ENCODE measurements around the gene TRA2A.

The TRA2A gene

GRCh38 chr7:23462846-23463245, 68.9 kb downstream of the TRA2A start:
- Histone ChIP-seq H3K9me3 (ENCODE audit: insufficient read depth, low read length) (no peaks in the 10 kb centered on the region), H3K27ac (ENCODE audit: low read depth, low read length) (peak overlapping the region; percentile 48; the same call in 1 of the 2 replicates), H3K4me2 (ENCODE audit: low read depth, low read length, poor library complexity, severe bottlenecking) (peak overlapping the region; percentile 100), H3K9ac (ENCODE audit: low read length) (peak overlapping the region; percentile 31; the same call in 1 of the 2 replicates), H3K4me3 (ENCODE audit: insufficient read depth, low read length, poor library complexity, severe bottlenecking) (no peak overlapping the region), H3F3A (ENCODE audit: insufficient read depth) (peaks cover 24% of the 10 kb centered on the region), H4K20me1 (ENCODE audit: low read depth, low read length) (peaks cover 43% of the 10 kb centered on the region; the same call in 1 of the 2 replicates), H3K79me2 (ENCODE audit: insufficient read depth, low read length) (peaks cover 100% of the 10 kb centered on the region), H3K36me3 (ENCODE audit: low read length) (peaks cover 27% of the 10 kb centered on the region), H3K9me2 (replicated peaks; ENCODE audit: insufficient read depth, low read length) (no peaks in the 10 kb centered on the region), H2AFZ (ENCODE audit: low read depth, low read length, severe bottlenecking) (no peak overlapping the region), H3K27me3 (ENCODE audit: low read length) (no peaks in the 10 kb centered on the region)
- TF ChIP-seq CTCF (IDR thresholded peaks at IDR 0.05; ENCODE audit: insufficient read depth, low read length, poor library complexity, severe bottlenecking): no peak
- no peak for TF ChIP-seq EZH2phosphoT487 (conservative IDR thresholded peaks at IDR 0.05; ENCODE audit: low read length)

- Histone ChIP-seq H3K27me3 (ENCODE audit: low read length) (no peaks in the 10 kb centered on the region), H3K9me3 (ENCODE audit: insufficient read depth, low read length) (no peaks in the 10 kb centered on the region), H3K79me2 (ENCODE audit: insufficient read depth, low read length) (peaks cover 100% of the 10 kb centered on the region), H3K36me3 (ENCODE audit: low read length) (peaks cover 21% of the 10 kb centered on the region), H3K9ac (ENCODE audit: low read length) (no peak overlapping the region), H2AFZ (ENCODE audit: low read depth, low read length, severe bottlenecking) (no peak overlapping the region), H4K20me1 (ENCODE audit: low read depth, low read length) (peaks cover 64% of the 10 kb centered on the region), H3F3A (ENCODE audit: insufficient read depth) (peaks cover 24% of the 10 kb centered on the region), H3K4me3 (ENCODE audit: insufficient read depth, low read length, poor library complexity, severe bottlenecking) (no peak overlapping the region), H3K27ac (ENCODE audit: low read depth, low read length) (no peak overlapping the region), H3K9me2 (replicated peaks; ENCODE audit: insufficient read depth, low read length) (no peaks in the 10 kb centered on the region), H3K4me2 (ENCODE audit: low read depth, low read length, poor library complexity, severe bottlenecking) (no peak overlapping the region)
- no peak for TF ChIP-seq CTCF (IDR thresholded peaks at IDR 0.05; ENCODE audit: insufficient read depth, low read length, poor library complexity, severe bottlenecking)
- TF ChIP-seq EZH2phosphoT487 (conservative IDR thresholded peaks at IDR 0.05; ENCODE audit: low read length): no peak
These were observed 73.7 kb downstream of the TRA2A start for GRCh38 chr7:23458044-23458443.

GRCh38 chr7:23456093-23456492, 75.7 kb downstream of the TRA2A start:
- H3K36me3 ChIP-seq (ENCODE audit: low read length): peaks cover 19% of the 10 kb centered on the region
- H3K9me3 ChIP-seq (ENCODE audit: insufficient read depth, low read length): no peaks in the 10 kb centered on the region
- no peaks in the 10 kb centered on the region for H3K9me2 ChIP-seq (replicated peaks; ENCODE audit: insufficient read depth, low read length)
- H3F3A ChIP-seq (ENCODE audit: insufficient read depth): peaks cover 23% of the 10 kb centered on the region
- no peak overlapping the region for H2AFZ ChIP-seq (ENCODE audit: low read depth, low read length, severe bottlenecking)
- no peak for TF ChIP-seq EZH2phosphoT487 (conservative IDR thresholded peaks at IDR 0.05; ENCODE audit: low read length)
- no peak for TF ChIP-seq CTCF (IDR thresholded peaks at IDR 0.05; ENCODE audit: insufficient read depth, low read length, poor library complexity, severe bottlenecking)
- no peaks in the 10 kb centered on the region for H3K27me3 ChIP-seq (ENCODE audit: low read length)
- no peak overlapping the region for H3K4me2 ChIP-seq (ENCODE audit: low read depth, low read length, poor library complexity, severe bottlenecking)
- peaks cover 99% of the 10 kb centered on the region for H3K79me2 ChIP-seq (ENCODE audit: insufficient read depth, low read length)
- H3K4me3 ChIP-seq (ENCODE audit: insufficient read depth, low read length, poor library complexity, severe bottlenecking): no peak overlapping the region
- no peak overlapping the region for H3K9ac ChIP-seq (ENCODE audit: low read length)
- peaks cover 55% of the 10 kb centered on the region for H4K20me1 ChIP-seq (ENCODE audit: low read depth, low read length)
- no peak overlapping the region for H3K27ac ChIP-seq (ENCODE audit: low read depth, low read length)

All from SU-DHL-6 (cell line).